Esophagus muscularis mucosa (tissue), 3 donors: ENCODE data around the gene PSMB4.

Experiments
- POLR2A ChIP-seq: fragments of 450-650 bp; IDR thresholded peaks from one replicate; pipeline ENCODE4 v1.6.1; 2017; ENCODE audit warnings: antibody characterized with exemption, moderate library complexity, mild to moderate bottlenecking, low read depth
- TF ChIP-seq, protein P1 (sequence below), 3 experiments: fragments of 200-600 bp in 2 of 3; fragments of 450-650 bp in 1 of 3; sonication (generic) in 2 of 3; IDR thresholded peaks; one replicate each; pipeline ENCODE4 v1.5.1; 2017 to 2019; ENCODE audit warnings: antibody characterized with exemption in 3 of 3, mild to moderate bottlenecking in 2 of 3, moderate library complexity in 1 of 3

DNA sequence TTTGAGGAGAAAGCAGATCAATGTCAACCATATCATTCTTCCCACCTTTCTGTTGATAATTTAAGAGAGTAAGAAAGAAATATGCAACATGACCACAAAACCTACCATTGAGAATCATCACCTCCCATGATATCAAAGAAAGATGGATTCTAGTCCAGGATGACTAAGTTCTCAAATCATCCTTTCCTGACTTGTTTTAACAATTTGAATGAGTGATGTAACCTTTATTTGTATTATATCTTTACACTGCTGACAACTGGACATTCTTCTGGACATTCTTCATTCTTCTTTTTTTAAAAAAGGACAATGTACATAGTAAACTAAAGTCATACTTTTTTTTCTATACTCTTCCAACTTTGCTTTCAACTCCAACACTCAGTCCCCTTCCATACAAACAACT, 9.5 kb downstream of the PSMB4 start:
- no peak for TF ChIP-seq POLR2A
- TF ChIP-seq, protein P1, sequence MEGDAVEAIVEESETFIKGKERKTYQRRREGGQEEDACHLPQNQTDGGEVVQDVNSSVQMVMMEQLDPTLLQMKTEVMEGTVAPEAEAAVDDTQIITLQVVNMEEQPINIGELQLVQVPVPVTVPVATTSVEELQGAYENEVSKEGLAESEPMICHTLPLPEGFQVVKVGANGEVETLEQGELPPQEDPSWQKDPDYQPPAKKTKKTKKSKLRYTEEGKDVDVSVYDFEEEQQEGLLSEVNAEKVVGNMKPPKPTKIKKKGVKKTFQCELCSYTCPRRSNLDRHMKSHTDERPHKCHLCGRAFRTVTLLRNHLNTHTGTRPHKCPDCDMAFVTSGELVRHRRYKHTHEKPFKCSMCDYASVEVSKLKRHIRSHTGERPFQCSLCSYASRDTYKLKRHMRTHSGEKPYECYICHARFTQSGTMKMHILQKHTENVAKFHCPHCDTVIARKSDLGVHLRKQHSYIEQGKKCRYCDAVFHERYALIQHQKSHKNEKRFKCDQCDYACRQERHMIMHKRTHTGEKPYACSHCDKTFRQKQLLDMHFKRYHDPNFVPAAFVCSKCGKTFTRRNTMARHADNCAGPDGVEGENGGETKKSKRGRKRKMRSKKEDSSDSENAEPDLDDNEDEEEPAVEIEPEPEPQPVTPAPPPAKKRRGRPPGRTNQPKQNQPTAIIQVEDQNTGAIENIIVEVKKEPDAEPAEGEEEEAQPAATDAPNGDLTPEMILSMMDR (IDR thresholded peaks at IDR 0.05), result no peak
